Stimulated activated CD8-positive, alpha-beta memory T cell treated with anti-CD3 and anti-CD28 coated beads, Interleukin-12 subunit alpha, Interleukin-12 subunit beta, amount 100 ng/mL, for 1 hour (primary cell): ENCODE results near the gene PIP4K2C.
"Not testable (repeated sequence)": the region's sequence is repeated elsewhere in the genome, so short reads cannot be mapped to it uniquely, and the experiment has no call there.

ENCODE experiments used
- DNase-seq: peaks from one replicate; pipeline ENCODE4 v3.0.0-alpha.2; 2020; ENCODE audit warnings: low read depth

The PIP4K2C gene

DNA sequence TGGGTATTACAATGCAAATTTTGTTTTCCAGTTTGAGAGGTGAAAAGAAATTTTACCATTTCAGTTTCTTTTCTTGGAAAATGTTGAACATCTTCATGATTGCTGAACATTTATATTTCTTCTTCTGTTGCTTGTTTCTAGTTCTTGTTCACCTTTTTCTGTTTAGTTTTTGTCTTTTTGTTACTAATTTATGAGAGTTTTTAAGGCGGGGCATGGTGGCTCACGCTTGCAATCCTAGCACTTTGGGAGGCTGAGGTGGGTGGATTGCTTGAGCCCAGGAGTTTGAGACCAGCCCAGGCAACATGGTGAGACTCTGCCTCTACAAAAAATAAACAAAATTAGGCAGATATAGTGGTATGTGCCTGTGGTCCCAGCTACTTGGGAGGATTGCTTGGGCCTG lies 30.5 kb upstream of the PIP4K2C start:
- no peak for DNase-seq

DNA sequence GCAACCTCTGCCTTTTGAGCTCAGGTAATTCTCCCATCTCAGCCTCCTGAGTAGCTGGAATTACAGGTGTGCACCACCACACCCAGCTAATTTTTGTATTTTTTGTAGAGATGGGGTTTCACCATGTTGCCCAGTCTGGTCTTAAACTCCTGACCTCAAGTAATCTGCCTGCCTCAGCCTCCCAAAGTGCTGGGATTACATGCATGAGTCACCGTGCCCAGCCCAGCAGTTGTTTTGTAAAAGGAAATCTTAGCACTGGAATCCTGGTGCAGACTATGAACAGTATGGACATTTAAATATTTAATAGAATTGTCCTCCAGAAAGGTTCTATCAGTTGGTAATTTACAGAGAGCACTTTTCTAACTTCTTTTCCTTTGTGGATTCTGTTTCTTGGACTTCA lies 29.9 kb upstream of the PIP4K2C start:
- not testable (repeated sequence) for DNase-seq

DNA sequence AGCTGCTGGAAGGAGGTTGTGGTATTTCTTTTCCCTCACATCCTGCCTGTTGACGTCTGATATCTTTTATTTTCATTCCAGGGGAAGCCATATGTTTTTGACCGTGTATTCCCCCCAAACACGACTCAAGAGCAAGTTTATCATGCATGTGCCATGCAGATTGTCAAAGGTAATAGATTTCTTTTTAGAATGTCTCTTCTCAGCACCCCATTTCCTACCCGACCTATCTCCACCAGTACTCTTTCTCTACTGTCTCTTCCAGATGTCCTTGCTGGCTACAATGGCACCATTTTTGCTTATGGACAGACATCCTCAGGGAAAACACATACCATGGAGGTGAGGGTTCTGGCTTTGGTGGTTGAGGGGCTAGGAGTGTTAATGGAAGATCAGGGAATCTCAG lies 27.6 kb upstream of the PIP4K2C start:
- DNase-seq: no peak

DNA sequence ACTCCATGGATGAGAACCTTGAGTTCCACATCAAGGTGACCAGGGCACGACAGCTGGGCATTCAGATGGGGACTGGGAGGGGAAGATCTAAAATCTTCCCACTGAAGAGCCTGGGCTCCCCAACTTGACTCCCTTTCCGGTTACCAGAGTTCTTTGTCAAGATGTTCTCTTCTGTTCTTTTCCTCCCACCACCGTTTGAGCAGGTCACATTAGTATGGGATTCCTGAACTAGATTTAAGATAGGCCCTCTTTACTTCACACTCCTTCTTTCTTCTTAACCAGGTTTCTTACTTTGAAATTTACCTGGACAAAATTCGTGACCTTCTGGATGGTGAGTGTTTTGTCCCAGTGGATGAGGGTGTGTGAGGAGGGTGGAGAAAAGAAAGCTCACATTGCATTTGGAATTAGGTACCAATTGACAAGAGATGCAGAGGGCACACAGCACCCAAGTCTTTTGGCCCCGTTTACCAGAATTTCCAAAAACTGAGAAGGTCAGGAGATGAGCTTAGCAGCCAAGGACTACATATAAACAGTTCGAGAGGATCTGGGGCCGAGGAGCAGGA lies 26.7 kb upstream of the PIP4K2C start:
- no peak for DNase-seq

DNA sequence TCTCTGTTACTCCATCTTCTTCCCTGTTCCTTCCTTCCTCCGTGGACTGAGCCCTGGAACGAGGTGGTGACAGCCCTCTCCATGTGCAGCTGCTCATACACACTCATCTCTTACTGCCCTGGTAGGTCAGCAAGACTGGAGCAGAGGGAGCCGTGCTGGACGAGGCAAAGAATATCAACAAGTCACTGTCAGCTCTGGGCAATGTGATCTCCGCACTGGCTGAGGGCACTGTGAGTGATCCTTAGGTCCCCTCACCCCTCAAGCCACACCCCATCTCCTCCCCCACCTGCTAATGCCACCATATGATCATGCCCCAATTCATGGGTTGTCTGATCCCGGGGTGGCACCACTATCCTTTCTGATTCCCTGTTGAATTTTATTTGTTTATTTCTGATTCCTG lies 22.2 kb upstream of the PIP4K2C start:
- DNase-seq: no peak

DNA sequence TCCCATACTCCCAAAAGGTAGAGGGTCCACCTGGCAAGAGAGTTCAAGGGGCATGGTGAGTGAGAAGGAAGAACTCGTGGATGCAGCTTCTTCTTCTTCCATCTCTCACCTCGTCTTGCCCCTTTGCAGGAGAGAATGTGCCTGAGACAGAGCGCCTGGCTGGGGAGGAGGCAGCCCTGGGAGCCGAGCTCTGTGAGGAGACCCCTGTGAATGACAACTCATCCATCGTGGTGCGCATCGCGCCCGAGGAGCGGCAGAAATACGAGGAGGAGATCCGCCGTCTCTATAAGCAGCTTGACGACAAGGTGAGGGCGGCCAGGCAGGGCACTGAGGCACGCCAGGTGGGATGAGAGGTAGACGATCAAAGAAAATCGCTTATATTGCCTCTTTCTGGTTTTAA lies 21.1 kb upstream of the PIP4K2C start:
- no peak for DNase-seq

DNA sequence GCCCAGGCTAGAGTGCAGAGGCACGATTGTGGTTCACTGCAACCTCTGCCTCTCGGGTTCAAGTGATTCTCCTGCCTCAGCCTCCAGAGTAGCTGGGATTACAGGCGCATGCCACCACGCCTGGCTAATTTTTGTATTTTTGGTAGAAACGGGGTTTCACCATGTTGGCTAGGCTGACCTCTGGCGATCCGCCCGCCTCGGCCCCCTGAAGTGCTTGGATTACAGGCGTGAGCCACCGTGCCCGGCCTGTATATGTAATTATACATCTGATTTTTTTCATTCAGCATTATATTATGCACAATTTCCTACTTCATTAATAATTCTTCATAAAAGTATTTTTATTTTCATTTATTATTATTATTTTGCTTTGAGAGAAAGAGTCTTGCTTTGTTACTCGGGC lies 20.6 kb upstream of the PIP4K2C start:
- DNase-seq: not testable (repeated sequence)

DNA sequence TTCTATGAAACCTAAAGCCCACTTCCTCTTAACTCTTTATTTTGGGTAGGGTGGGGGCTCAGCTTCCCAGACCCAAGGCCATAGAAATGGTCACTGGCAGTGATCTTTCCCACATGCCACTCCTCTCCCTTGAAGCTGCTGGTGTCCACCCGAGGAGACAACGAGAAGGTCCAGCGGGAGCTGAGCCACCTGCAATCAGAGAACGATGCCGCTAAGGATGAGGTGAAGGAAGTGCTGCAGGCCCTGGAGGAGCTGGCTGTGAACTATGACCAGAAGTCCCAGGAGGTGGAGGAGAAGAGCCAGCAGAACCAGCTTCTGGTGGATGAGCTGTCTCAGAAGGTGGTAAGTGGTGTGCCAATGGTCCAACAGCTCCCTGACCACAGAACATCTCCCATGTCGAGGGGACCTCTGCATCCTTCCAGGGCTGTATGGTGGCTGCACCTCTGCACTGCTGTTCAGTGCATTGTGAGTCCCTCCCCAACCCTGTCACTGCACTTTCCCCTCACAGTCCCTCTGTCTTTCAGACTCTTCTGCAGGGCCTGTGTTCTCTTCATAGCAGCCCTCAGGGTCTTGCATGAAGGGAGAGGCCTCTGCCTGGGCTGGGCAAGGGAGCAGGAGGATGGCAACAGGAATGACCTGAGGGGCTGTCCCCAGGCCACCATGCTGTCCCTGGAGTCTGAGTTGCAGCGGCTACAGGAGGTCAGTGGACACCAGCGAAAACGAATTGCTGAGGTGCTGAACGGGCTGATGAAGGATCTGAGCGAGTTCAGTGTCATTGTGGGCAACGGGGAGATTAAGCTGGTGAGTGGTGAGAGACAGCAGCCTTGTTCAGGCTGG lies 18.8 kb upstream of the PIP4K2C start:
- DNase-seq: no peak

DNA sequence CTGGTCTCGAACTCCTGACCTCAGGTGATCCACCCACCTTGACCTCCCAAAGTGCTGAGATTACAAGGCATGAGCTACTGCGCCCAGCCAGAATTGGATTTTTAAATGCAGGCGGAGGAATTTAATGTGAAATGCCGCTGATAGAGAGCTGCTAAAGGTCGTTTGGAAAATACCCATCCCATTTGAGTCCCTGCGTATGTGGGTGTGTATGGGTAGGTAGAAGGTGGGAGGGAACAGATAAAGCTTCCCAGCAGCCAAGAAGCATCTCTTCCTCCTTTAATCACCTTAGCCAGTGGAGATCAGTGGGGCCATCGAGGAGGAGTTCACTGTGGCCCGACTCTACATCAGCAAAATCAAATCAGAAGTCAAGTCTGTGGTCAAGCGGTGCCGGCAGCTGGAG lies 16.2 kb upstream of the PIP4K2C start:
- no peak for DNase-seq

DNA sequence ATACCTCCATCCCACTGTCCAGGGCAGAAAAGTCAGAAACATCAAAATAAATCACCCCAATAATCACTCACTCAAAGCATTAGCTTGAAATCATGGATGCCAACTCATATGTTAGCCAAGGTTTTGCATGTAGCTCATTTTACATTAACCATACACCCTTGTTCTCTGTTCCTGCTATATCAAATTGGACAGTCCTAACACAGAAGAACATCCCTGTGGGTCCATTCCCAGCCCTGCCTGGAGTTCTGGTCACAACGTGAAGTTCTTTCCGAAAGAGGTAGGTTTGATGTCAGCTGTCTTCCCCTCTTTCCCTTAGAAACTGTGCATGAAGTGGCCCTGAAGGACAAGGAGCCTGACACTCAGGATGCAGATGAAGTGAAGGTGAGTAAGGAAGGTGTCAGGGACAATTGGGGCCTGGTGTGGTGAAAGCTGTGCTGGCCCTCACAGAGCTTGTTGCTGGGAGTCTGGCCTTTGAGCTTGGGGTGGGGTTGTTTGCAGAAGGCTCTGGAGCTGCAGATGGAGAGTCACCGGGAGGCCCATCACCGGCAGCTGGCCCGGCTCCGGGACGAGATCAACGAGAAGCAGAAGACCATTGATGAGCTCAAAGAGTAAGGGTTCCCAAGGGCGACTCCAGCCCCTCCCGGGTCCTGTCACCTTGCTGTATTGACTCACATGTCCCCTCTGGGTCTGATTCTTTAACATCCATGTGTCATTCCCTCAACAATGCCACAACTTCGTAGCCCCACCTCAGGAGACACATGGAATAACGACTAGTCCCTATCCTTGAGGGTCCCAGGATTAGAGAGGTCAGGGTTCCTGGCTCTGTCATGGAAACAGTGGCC lies 15.0 kb upstream of the PIP4K2C start:
- no peak for DNase-seq

DNA sequence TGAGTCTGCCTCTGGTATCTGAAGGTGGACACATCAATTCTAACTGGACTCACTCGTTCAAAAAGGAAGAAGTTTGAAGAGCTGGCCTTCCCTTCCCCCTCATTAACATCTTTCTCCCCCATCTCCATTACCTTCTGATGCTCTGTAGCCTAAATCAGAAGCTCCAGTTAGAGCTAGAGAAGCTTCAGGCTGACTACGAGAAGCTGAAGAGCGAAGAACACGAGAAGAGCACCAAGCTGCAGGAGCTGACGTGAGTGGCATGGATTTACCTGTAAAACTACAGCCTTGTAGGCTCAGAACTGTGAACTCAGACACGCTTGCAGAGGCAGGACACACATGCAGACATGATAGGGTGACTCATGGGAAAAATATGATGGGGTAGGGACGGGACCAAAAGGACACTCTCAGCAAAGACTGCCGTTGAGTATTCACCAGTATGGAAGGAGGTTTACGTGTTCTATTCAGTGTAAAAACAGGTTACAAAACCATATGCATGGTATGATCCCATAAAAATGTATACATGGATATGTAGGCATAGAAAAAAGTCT lies 14.3 kb upstream of the PIP4K2C start:
- DNase-seq: no peak

DNA sequence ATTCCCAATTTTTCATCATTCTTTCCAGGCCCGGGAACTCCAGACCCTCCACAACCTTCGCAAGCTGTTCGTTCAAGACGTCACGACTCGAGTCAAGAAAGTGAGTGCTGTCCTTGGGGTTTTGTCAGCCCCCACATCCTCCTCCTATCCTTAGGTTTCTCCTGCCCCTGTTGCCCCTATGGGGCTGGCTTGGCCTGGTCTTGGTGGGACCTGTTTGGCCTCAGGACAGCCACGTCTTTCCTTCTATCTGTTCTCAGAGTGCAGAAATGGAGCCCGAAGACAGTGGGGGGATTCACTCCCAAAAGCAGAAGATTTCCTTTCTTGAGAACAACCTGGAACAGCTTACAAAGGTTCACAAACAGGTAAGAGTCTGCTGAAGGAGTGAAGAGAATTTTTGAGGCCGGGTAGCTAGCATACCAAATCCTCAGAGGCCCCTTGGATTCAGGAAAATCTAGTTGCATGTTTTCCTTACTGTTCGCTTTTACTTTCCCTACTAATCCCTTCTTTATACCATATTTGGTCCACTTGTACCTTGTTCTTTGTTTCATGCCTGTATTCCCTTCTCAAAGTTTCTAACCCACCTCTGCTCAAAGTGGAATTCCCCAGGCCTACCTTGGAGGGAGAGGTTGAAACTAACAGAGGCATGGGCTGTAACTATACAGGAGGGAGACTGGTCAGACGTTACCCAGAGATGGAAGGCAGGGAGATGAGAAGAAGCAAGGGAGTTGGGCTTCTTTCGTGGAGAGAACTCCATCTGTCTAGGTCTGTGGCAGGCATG lies 12.8 kb upstream of the PIP4K2C start:
- DNase-seq: no peak

DNA sequence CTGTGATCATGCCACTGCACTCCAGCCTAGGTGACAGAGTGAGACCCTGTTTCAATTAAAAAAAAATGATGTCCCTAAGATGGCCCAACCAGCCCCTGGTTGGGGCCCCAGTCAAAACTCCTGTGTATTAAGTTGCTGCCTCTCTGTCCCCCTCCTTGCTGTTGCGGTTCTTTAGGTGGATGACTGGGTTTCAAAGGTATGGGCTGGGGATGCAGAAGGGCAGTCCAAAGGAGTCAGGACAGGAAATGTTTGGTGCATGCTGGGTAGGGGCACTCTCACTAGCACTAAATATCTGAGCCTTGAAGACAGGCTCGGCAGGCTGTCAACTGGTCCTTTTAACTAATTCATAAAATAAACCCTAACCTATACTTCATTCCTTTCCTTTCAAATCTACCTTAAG lies 12.0 kb upstream of the PIP4K2C start:
- no peak for DNase-seq

DNA sequence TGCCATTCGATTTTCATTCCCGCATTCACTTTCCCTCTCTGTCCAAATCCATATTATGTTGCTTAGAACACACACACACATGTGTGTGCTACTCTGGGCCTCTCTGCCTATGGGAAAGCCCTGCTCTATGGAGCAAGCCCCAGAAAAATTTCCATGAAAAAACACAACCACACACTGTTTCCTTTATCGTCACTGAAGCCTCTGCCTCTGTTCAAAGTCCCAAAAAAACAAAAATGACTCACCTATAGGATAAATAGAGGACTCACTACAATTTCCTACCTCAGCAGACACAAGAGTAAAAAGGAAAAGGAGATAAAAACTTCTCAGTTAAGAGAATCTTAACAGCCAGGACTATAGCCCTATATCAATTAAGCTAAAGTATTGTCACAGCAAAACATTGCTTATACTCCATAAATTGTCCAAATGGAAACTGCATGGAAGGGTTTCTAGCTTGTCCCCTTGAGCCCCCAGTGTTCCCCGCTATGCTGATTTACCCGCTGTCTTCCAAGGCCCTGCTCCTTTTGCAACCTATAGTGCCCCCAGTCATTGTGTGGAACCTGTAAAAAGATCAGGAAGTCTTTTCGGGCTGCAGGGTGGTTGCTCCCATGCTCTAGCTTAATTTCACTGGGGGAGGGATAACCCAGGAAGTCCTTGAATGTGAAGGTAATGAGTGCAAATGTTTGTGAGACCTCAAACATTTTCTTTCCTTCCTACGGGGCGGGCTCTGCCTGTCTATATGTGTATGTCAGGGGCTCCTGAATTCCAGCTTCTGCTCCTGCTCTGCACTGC lies 11.1 kb upstream of the PIP4K2C start:
- DNase-seq: no peak

DNA sequence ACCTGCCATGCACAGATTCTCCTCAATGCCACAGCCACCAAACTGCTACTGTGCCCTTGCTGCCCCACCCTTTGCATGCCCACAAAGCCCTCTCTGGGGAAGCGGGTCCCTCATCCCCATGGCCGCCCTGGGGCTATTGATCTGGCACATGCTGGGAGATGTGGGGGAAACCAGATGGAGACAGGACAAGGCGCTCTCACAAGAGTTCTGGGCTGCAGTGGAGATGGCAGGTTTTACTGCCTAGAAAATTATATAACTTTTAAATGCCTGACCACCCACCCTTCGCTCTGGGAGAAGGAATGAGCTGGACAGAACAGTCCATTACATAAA lies 10.6 kb upstream of the PIP4K2C start:
- no peak for DNase-seq

DNA sequence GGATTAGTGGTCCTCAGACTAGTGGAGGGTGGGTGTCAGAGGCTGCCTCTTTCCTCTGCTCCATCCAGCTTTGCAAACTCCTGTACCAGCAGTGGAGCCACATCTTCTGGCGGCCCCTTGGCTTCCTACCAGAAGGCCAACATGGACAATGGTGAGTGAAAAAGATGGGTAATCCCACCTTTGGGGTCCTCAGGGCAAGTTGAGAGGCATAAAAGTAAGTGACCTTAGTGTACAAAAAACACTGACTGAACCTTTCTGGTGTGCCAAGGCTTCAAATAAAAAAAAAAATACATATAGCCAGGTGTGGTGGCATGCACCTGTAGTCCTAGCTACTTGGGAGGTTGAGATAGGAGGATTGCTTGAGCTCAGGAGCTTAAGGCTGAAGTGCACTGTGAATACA lies 9.2 kb upstream of the PIP4K2C start:
- no peak for DNase-seq

DNA sequence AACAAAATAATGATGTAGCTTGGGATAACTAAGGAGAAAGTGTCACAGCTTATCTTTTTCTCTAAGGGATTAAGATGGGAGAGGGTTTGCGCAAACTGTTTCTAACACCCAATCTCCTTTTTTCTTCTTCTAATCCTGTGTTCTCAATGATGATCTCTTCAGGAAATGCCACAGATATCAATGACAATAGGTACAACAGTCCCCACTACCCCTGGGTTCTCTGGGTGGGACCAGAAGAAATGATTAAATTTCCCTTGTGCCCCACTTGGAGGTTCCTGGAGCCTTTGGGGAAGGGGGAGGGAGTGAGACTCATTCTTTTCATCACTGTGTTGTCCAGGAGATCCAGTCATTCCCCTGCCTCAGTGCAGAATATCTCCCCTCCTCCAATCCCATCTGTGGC lies 8.6 kb upstream of the PIP4K2C start:
- no peak for DNase-seq

DNA sequence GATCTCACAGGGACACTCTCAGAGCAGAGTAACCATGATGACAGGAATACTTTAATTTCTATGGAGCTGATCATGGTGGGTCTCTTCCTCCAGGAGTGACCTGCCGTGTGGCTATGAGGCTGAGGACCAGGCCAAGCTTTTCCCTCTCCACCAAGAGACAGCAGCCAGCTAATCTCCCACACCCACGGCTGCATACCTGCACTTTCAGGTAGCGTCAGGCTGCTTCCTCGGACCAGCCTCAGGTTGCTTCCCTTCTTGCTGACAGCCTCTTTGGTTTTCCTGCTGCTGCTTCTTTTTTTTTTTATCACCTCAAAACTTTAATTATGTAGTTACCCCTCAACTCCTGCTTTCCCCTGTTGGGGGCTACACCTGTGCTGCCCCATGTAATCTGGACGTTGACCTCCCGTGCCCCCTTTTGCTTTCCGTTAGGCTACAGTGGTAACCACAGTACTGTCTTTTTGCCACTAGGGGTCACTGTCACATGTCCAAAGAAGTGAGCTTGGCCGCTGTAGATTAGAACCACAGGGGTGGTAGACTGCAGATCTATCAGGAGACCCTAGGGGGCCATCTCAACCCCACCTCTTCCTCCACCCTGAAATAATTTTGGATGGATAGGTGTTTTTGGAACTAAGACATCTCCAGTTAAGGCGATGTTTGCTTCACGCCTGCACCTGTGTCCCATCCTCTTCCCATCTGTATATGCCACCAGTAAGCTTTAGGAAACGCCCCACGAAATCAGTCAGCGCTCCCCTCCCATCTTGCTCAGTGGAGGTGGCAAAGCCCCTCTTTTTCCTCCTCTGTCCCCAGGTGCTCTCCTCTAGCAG lies 7.8 kb upstream of the PIP4K2C start:
- DNase-seq: peak; percentile 54

DNA sequence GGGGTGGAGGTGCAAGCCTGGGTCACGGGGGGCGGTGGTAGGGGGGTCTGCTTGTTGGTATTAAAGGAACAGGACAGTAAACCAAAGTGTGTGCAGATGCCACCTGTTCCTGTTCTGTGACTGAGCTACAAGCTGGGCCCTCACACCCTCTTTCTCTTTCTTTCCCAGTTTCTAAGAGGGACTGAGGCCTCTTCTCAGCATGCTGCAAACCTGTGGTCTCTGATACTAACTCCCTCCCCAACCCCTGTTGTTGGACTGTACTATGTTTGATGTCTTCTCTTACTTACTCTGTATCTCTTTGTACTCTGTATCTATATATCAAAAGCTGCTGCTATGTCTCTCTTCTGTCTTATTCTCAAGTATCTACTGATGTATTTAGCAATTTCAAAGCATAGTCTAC lies 6.9 kb upstream of the PIP4K2C start:
- no peak for DNase-seq

DNA sequence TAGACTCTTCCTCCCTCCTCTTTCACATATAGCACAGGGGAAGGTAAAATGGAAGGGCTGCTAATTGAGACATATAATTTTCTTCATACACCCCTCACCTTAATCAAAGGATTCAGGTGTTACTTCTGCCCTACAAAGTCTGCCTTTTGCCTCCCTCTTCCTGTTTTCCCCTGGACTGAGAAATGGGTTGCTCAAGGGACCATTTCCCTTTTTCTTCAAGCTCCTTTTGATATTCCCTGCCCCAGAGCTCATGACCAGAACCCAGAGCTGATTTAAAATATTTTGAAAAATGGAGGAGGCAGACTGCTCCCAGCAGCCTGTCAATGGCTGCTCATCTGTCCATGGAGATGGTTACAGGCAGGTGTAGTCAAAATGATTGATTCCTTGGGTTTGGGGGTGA lies 6.3 kb upstream of the PIP4K2C start:
- no peak for DNase-seq
